Panc1 (cell line): Measurements from ENCODE around the gene FBXW11. TPM values are rescaled to one million over a fixed set of nuclear protein-coding genes. Genes with fewer than 3 reads are reported as not detected.

ENCODE experiments used
- ATAC-seq: fragments of 200-7000 bp; cut with Tn5 transposase; 2 replicates; pipeline ENCODE4 v1.9.1; 2020; ENCODE audit warnings: mild to moderate bottlenecking, moderate library complexity
- BruUV-seq: library from RNA; stranded (reverse); fragments of 400-500 nt; replicated peaks from 2 replicates; lab custom pipeline; 2021; lab: Mats Ljungman, UMichigan
- CTCF ChIA-PET: fragments of 300-600 bp; sonication (Branson Sonifier 250); formaldehyde crosslinking; loops from one replicate; lab custom pipeline; 2022; ENCODE audit warnings: antibody characterized with exemption; lab: Charles Lee
- POLR2A ChIA-PET: fragments of 300-600 bp; sonication (Branson Sonifier 250); formaldehyde crosslinking; loops from one replicate; lab custom pipeline; 2022; ENCODE audit warnings: antibody characterized with exemption; lab: Charles Lee
- DNase-seq: peaks from one replicate; pipeline ENCODE4 v3.0.0-alpha.2; 2010; ENCODE audit warnings: low read depth, low spot score
- H3K27ac ChIP-seq: 2 replicates; pipeline ENCODE4 v1.5.1; 2011; ENCODE audit warnings: mild to moderate bottlenecking, low read length, inconsistent platforms
- H3K27me3 ChIP-seq: fragments of 200-500 bp; sonication (Bioruptor generic); 2 replicates; pipeline ENCODE4 v1.6.0; 2014; ENCODE audit warnings: low read length, inconsistent platforms; ENCODE audit not compliant: control insufficient read depth, insufficient read depth
- H3K36me3 ChIP-seq: fragments of 200-500 bp; sonication (Bioruptor generic); 2 replicates; pipeline ENCODE4 v1.5.1; 2014; ENCODE audit warnings: inconsistent platforms, mild to moderate bottlenecking, low read length, moderate library complexity; ENCODE audit not compliant: control insufficient read depth, insufficient read depth
- H3K4me1 ChIP-seq: 2 replicates; pipeline ENCODE4 v1.5.1; 2011; ENCODE audit warnings: inconsistent platforms, mild to moderate bottlenecking, low read length, moderate library complexity; ENCODE audit not compliant: control insufficient read depth, insufficient read depth
- H3K4me3 ChIP-seq, 2 experiments: 2 replicates each; pipeline ENCODE4 v1.5.1; 2011 to 2012; ENCODE audit warnings: low read depth in 2 of 2, low read length in 2 of 2, mild to moderate bottlenecking in 2 of 2, inconsistent platforms in 1 of 2, moderate library complexity in 1 of 2
- H3K9me3 ChIP-seq: fragments of 200-500 bp; sonication (Bioruptor generic); 2 replicates; pipeline ENCODE4 v1.5.1; 2014; ENCODE audit warnings: low read depth, mild to moderate bottlenecking, inconsistent platforms, low read length, moderate library complexity; ENCODE audit not compliant: control insufficient read depth, insufficient read depth
- POLR2AphosphoS5 ChIP-seq: IDR thresholded peaks from 2 replicates; pipeline ENCODE4 v1.6.1; 2012; ENCODE audit warnings: mild to moderate bottlenecking, low read depth, low read length, moderate library complexity
- SIN3A ChIP-seq: IDR thresholded peaks from 2 replicates; pipeline ENCODE4 v1.6.1; 2012; ENCODE audit warnings: low read depth, mild to moderate bottlenecking, low read length, moderate library complexity, borderline replicate concordance; ENCODE audit not compliant: insufficient read depth
- TCF7L2 ChIP-seq: IDR thresholded peaks from 2 replicates; pipeline ENCODE4 v1.6.1; 2011; ENCODE audit warnings: mild to moderate bottlenecking, low read depth, low read length, inconsistent platforms
- in situ Hi-C: cut with HindIII; loops from 2 replicates; pipeline ENCODE4 v1.10.0; 2016; ENCODE audit warnings: low sequenced_read_pairs, low pct_unique_long_range_greater_than_20kb
- intact Hi-C: fragments of 100-400 bp; cut with micrococcal nuclease; formaldehyde crosslinking; loops from one replicate; pipeline ENCODE4 v1.10.0; 2022; ENCODE audit not compliant: unreplicated experiment
- total RNA-seq: library from RNA; stranded (reverse); gene quantifications from one replicate; pipeline ENCODE4 v1.2.1, GENCODE V29; 2021; ENCODE audit not compliant: unreplicated experiment
- TF ChIP-seq, protein P1 (sequence below): fragments of 450-650 bp; IDR thresholded peaks from 2 replicates; pipeline ENCODE4 v1.5.1; 2017; ENCODE audit warnings: mild to moderate bottlenecking
- TF ChIP-seq, protein P2 (sequence below), 2 experiments: IDR thresholded peaks; 2 replicates each; pipeline ENCODE4 v1.6.1; 2011 to 2012; ENCODE audit warnings: low read depth in 2 of 2, control low read depth in 1 of 2, low read length in 1 of 2, mild to moderate bottlenecking in 1 of 2, moderate library complexity in 1 of 2; ENCODE audit not compliant: insufficient read depth in 1 of 2

Gene FBXW11
- total RNA-seq, 1 experiment from 2014 or later, result 111 TPM

DNA sequence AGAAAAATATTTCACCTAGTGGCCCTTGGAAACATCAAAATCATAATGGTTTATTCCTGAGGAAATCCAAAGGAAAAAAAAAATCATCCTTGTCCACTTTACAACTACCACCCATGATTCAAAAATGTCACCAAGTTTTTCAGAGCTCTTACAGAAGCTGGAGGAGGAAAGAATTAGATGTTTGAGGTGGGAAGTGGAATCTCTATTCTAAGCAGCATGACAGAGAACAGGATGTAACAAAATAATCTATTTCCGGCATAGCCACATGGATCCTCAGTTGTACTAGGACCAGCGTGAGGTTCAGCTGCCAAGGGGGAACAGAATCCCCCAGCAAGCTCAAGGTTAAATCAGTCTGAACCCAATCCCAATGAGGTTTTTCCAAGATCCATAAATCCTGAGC, 40.2 kb downstream of the FBXW11 start:
- in situ Hi-C loops (no loop called here), intact Hi-C loops (no loop called here)
- ChIA-PET CTCF (no interaction called here), POLR2A (interaction anchor here (0.7 kb wide), 1 partner anchor 123 kb away, joined by 3 read pairs; no protein-coding TSS in a partner anchor)
- Histone ChIP-seq H3K27me3 (no peaks in the 10 kb centered on the region), H3K4me1 (peaks cover 49% of the 10 kb centered on the region), H3K36me3 (no peaks in the 10 kb centered on the region), H3K27ac (peak overlapping the region; percentile 70), H3K9me3 (no peaks in the 10 kb centered on the region), H3K4me3 (no peak overlapping the region)
- DNase-seq (no peak), ATAC-seq (no peak)
- TF ChIP-seq, protein P1, sequence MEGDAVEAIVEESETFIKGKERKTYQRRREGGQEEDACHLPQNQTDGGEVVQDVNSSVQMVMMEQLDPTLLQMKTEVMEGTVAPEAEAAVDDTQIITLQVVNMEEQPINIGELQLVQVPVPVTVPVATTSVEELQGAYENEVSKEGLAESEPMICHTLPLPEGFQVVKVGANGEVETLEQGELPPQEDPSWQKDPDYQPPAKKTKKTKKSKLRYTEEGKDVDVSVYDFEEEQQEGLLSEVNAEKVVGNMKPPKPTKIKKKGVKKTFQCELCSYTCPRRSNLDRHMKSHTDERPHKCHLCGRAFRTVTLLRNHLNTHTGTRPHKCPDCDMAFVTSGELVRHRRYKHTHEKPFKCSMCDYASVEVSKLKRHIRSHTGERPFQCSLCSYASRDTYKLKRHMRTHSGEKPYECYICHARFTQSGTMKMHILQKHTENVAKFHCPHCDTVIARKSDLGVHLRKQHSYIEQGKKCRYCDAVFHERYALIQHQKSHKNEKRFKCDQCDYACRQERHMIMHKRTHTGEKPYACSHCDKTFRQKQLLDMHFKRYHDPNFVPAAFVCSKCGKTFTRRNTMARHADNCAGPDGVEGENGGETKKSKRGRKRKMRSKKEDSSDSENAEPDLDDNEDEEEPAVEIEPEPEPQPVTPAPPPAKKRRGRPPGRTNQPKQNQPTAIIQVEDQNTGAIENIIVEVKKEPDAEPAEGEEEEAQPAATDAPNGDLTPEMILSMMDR, result no peak
- TF ChIP-seq SIN3A (no peak), POLR2AphosphoS5 (no peak), TCF7L2 (no peak)
- TF ChIP-seq, protein P2, sequence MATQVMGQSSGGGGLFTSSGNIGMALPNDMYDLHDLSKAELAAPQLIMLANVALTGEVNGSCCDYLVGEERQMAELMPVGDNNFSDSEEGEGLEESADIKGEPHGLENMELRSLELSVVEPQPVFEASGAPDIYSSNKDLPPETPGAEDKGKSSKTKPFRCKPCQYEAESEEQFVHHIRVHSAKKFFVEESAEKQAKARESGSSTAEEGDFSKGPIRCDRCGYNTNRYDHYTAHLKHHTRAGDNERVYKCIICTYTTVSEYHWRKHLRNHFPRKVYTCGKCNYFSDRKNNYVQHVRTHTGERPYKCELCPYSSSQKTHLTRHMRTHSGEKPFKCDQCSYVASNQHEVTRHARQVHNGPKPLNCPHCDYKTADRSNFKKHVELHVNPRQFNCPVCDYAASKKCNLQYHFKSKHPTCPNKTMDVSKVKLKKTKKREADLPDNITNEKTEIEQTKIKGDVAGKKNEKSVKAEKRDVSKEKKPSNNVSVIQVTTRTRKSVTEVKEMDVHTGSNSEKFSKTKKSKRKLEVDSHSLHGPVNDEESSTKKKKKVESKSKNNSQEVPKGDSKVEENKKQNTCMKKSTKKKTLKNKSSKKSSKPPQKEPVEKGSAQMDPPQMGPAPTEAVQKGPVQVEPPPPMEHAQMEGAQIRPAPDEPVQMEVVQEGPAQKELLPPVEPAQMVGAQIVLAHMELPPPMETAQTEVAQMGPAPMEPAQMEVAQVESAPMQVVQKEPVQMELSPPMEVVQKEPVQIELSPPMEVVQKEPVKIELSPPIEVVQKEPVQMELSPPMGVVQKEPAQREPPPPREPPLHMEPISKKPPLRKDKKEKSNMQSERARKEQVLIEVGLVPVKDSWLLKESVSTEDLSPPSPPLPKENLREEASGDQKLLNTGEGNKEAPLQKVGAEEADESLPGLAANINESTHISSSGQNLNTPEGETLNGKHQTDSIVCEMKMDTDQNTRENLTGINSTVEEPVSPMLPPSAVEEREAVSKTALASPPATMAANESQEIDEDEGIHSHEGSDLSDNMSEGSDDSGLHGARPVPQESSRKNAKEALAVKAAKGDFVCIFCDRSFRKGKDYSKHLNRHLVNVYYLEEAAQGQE (IDR thresholded peaks at IDR 0.05; ENCODE audit: insufficient read depth in 1 of 2, low read depth in 2 of 2, low read length in 1 of 2), result no peak
- no TSS peak for BruUV-seq

DNA sequence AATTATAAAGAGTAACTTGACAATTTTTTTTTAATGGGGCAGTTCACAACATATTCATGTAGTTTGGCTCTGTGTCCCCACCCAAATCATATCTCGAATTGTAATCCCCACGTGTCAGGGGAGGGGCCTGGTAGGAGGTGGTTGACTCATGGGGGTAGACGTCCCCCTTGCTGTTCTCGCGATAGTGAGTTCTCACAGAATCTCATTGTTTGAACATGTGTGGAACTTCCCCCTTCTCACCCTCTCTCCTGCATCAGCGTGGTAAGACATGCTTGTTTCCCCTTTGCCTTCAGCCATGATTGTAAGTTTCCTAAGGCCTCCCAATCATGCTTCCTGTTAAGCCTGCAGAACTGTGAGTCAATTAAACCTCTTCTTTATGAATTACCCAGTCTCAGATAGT, 40.7 kb downstream of the FBXW11 start:
- POLR2A ChIA-PET, result no interaction called here

More for the DNA sequence above, 40.7 kb downstream of the FBXW11 start:
- intact Hi-C loops (no loop called here), in situ Hi-C loops (no loop called here)
- CTCF ChIA-PET, result no interaction called here
- Histone ChIP-seq H3K4me3 (no peak overlapping the region), H3K36me3 (no peaks in the 10 kb centered on the region), H3K4me1 (peaks cover 54% of the 10 kb centered on the region), H3K27me3 (no peaks in the 10 kb centered on the region), H3K9me3 (no peaks in the 10 kb centered on the region), H3K27ac (peak overlapping the region; percentile 70)
- ATAC-seq, result no peak
- no TSS peak for BruUV-seq
- TF ChIP-seq TCF7L2, result no peak
- TF ChIP-seq, protein P1, result no peak
- TF ChIP-seq SIN3A, result no peak
- no peak for TF ChIP-seq POLR2AphosphoS5
- TF ChIP-seq, protein P2 (IDR thresholded peaks at IDR 0.05; ENCODE audit: insufficient read depth in 1 of 2, low read depth in 2 of 2, low read length in 1 of 2), result no peak
- no peak for DNase-seq
